ENCODE data around the gene USP47.

Gene USP47

GRCh38 chr11:11848891-11849746 lies 7.3 kb downstream of the USP47 start:
- TF ChIP-seq CTCF (IDR thresholded peaks at IDR 0.05; ENCODE audit: insufficient read depth, low read depth, low read length, missing control alignments) = peak; percentile 80
- DNase-seq (ENCODE audit: low read depth) = peak; percentile 83
- H3K4me3 ChIP-seq (ENCODE audit: low read depth, low read length) = no peak overlapping the region

- TF ChIP-seq CTCF (IDR thresholded peaks at IDR 0.05; ENCODE audit: insufficient read depth, low read depth, low read length, missing control alignments) = no peak
- H3K4me3 ChIP-seq (ENCODE audit: low read depth, low read length) = no peak overlapping the region
- no peak for DNase-seq (ENCODE audit: low read depth)
Observed at GRCh38 chr11:11850668-11851067, 8.9 kb downstream of the USP47 start.

- DNase-seq (ENCODE audit: low read depth) = peak; percentile 57
- H3K4me3 ChIP-seq (ENCODE audit: low read depth, low read length) = no peak overlapping the region
- no peak for TF ChIP-seq CTCF (IDR thresholded peaks at IDR 0.05; ENCODE audit: insufficient read depth, low read depth, low read length, missing control alignments)
Observed at GRCh38 chr11:11856638-11857037, 14.9 kb downstream of the USP47 start.

GRCh38 chr11:11857769-11858168 lies 16.0 kb downstream of the USP47 start:
- no peak for TF ChIP-seq CTCF (IDR thresholded peaks at IDR 0.05; ENCODE audit: insufficient read depth, low read depth, low read length, missing control alignments)
- DNase-seq (ENCODE audit: low read depth) = no peak
- H3K4me3 ChIP-seq (ENCODE audit: low read depth, low read length) = no peak overlapping the region

GRCh38 chr11:11858676-11859075 lies 16.9 kb downstream of the USP47 start:
- no peak for DNase-seq (ENCODE audit: low read depth)
- TF ChIP-seq CTCF (IDR thresholded peaks at IDR 0.05; ENCODE audit: insufficient read depth, low read depth, low read length, missing control alignments) = no peak
- H3K4me3 ChIP-seq (ENCODE audit: low read depth, low read length) = no peak overlapping the region

DNA sequence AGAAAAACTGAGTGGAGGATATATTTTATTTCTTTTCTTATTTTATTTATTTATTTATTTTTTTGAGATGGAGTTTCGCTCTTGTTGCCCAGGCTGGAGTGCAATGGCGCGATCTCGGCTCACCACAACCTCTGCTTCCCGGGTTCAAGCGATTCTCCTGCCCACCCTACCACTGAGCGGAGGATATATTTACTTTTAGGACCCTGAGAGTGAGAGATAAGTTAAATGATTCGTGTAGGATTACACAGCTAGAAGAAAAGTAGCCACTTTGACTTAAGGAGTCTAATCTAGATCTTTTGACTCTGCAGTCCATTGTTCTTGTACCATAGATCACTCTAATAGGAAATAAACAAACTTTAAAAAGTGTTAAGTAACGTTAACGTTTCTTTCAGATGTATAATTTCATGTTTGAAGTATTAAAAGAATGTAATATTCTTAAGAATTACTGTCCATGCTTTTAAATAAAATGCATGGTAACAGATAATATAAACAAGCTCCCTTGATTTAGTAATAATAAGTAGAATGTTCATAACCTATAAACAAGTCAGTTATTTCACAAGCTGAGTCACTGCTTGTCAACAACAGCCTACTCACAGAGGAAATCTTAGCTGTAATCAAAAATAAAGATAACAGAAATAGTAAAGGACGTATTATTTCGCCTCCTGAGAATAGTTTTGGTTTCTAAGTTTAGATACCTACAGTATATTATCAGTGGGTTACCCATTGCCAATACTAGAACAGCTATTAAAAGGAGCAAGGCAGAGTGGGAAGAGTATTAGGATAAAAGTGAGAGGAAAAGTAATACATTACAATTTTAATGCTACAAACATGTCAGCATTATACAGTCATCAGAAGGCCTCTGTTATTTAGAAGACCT lies 18.6 kb downstream of the USP47 start:
- TF ChIP-seq CTCF (IDR thresholded peaks at IDR 0.05; ENCODE audit: insufficient read depth, low read depth, low read length, missing control alignments) = no peak
- no peak overlapping the region for H3K4me3 ChIP-seq (ENCODE audit: low read depth, low read length)
- DNase-seq (ENCODE audit: low read depth) = no peak

Data from GM12865 (cell line).